CD4-positive, alpha-beta T cell treated with Interleukin-4 for 4 hours (primary cell): ENCODE results near the gene GKN1.
"Not testable (repeated sequence)": the region's sequence is repeated elsewhere in the genome, so short reads cannot be mapped to it uniquely, and the experiment has no call there.

ENCODE experiments used
- DNase-seq: peaks from one replicate; pipeline ENCODE4 v3.0.0-alpha.2; 2020

Gene GKN1, protein sequence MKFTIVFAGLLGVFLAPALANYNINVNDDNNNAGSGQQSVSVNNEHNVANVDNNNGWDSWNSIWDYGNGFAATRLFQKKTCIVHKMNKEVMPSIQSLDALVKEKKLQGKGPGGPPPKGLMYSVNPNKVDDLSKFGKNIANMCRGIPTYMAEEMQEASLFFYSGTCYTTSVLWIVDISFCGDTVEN

DNA sequence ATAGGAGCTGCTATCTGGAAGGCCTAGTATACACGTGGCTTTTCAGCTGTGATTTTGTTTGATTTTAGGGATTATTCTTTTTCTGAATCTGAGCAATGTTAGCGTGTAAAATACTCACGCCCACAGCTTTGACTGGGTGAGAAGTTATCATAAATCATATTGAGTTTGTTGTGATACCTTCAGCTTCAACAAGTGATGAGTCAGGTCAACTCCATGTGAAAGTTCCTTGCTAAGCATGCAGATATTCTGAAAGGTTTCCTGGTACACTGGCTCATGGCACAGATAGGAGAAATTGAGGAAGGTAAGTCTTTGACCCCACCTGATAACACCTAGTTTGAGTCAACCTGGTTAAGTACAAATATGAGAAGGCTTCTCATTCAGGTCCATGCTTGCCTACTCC, at the start of gene GKN1:
TSS of gene GKN1 (plus strand) at position 386 of the 400 bp plus-strand sequence. CDS start 42 bp downstream, outside the sequence.
- DNase-seq, result no peak

DNA sequence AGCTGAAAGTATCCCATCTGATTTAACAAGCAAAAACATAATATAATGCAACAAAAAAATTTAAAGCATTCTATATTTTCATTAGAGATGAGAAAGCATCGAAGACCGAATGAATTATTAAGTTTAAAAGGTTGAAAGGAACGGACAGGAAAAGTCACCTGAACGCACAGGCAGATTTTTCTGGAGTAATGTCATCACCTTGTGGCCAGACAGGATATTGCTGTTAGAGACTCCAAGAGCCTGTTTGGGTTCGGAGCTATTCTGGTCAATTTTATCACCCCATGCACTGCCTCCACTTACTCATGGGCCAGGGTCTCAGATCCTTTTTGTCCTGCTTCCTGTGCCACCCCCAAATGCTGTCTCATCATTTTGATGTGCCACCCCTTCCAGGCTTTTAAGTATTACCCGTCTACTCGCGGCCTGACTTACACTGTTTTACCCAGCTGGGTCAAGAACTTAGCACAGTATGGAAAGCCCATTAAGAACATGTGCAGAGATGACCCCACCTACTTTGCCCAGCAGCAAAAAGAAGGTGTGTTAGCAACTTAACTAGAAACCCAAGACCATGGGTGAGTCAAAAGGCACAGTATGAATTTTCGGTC, 49.0 kb upstream of the GKN1 start:
- peak; percentile 76 for DNase-seq

DNA sequence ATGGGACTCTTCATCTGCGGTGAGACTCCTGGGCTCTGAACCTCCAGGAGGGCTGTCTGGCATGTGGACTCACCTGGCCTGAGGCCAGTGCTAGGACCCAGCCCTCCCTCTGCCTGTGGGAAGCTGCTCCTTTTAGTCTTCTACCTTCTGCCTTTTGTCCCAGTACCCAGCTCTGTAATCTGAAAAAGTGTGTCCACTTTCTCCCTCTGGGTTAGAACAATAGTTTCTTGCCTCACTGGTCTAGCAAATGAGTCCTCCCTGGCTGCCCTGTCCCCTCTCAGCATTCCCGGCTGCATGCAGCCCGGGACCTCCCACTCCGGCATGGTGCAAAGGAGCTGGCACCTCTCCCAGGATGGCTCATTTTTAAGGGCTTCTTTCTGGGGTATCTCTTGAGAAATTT, 47.6 kb upstream of the GKN1 start:
- no peak for DNase-seq

DNA sequence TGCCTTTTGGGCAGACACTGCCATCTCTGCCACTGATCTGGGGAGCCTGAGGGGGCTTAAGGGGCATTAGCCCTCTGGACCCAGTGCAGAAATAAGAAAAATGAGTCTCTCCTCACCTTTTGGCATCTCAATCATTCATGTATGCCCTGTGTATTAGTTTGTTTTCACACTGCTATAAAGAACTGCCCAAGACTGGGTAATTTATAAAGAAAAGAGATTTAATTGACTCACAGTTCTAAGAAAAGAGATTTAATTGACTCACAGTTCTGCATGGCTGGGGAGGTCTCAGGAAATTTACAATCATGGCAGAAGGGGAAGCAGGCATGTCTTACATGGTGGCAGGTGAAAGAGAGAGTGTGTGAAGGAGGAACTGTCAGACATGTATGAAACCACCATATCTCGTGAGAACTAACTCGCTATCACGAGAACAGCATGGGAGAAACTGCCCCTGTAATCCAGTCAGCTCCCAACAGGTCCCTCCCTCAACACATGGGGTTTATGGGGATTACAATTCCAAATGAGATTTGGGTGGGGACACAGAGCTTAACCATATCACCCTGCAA, 43.2 kb upstream of the GKN1 start:
- no peak for DNase-seq

DNA sequence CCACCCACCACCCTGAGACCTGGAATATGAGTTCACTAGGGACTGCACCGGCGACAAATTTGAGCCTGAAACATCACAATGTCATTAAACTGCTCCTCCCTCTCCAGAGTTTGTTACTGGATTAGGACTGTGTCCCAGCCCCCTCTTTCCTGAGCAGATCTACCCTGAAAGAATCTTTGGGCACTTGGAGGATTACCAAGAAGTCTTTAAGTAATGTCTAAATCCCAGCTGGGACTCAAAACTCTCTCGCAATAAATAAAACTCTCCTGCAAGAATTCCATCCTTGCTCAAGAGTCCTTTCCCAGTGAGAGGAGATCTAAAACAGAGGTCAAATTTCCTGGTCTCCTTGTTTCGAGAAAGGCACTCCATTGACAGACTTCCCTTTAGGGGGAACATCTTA, 42.6 kb upstream of the GKN1 start:
- DNase-seq, result no peak

DNA sequence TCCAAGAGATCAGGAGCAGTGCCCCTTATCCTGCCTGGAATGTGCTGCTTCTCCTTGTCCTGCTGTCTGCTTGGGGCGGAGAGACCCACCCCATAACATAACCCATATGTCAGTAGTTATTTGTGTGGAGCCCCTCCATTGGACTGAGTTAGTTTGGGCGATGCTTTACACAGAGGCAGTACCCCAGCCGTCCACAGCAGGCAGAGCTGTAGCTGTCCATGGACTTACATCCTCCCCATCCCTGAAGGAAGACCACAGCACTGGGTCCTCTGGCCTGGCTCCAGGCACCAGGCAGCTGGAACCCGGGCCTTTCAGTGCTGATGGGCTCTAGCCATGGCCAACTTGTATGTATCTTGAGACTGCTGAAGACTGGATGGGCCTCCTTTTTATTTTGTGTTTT, 42.0 kb upstream of the GKN1 start:
- DNase-seq, result no peak

DNA sequence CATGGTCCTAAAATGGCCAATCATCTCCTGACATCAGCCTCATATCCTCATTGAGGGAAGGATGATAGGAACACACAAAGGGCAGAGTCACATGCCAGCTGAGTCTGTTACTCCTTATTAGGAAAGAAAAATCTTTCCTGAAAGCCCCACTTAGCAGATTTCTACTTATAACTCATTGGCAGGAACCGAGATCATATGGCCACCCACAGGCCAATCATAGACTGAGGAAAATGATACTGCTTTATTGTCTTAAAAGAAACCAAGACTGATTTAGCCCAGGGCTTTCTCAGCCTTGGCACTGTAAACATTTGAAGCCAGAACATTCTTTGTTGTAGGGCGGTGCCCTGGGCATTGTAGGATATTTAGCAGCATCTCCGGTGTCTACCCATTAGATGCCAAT, 40.4 kb upstream of the GKN1 start:
- DNase-seq, result no peak

DNA sequence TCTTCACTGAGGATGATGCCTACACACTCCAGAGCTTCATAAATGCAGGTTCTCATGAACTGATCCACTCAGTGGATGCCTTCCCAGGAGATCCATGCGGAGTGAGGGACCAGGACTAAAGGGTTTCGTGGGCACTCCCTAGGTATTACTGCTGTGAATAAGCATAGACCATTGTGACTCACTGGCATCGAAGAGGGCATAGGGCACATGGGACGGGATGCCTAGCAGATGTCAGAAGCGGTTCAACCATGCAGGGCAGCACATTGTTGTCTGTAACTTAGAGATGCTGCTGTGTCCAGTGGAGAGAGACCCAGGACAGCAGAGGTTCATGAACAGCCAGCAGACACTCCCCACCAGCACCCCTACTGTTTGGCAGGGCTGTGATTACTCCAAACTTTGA, 39.0 kb upstream of the GKN1 start:
- DNase-seq, result no peak

DNA sequence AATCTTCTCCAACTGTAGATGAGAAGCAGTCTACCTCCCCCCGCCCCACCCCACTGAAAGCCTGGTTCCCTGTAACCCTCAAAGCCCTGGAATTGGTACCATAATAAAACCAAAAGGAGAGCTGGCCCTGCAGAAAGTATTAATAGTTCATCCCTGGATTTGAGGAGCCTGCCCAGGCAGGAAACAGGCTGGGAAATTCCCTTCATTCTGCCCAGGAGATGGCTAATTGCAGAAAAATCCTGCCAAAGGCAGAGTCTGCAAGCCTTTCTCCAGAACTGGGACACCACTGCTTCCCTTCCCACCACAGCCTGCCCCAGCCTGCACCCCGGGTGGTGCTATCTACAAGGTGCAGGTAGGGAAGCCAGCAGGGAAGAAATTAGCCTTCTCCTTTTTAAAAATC, 38.0 kb upstream of the GKN1 start:
- no peak for DNase-seq

DNA sequence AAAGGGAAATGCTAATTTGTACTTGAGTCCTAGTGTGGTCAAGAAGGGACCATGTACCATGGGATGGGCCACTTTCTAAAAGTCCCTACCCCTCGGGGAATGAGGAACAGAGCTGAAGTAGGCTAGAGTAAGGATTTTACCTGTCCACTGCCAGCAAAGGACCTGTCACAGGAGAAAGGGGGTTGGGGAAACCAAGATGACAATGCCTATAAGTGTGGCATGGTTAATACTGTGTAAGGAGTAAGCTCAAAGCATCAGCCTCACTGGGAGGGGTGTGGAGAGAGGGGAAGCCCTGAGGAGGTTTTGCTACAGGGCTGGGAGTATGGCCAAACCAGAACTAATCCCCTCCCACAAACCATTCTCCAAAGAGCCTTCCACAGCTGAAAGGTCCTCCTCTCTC, 37.5 kb upstream of the GKN1 start:
- no peak for DNase-seq

DNA sequence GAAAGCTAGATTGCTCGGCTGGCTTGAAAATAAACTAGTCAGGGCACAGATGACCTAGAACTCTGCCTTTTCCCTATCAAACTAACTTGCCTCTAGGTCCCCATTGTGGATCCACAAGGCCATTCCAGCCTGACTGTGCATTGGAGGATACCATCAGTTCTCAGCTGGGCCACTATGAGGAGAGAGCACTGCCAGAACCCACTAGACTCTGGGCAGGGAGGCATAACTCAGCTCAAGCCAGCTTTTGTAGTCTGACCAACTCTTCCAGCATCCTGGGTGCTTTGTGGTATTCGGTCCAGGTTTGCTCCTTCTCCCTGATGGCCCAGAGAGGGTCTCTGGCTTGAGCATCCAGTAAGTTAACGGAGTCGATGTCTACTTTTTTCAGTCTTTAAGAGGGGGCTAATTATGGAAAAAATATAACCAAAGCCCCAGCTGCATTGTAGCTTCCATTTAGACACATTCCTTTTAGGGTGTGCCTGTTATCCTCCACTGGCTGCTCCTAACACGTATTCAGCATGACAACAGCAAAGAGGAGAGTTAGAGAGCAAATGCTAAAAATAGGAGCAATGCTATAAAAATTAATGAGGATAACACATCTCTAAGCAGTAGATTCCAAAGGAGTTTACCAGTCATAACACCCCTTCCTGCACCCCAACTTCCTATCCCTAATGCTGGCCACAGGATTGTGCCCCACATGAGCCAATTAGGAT, 36.9 kb upstream of the GKN1 start:
- no peak for DNase-seq

DNA sequence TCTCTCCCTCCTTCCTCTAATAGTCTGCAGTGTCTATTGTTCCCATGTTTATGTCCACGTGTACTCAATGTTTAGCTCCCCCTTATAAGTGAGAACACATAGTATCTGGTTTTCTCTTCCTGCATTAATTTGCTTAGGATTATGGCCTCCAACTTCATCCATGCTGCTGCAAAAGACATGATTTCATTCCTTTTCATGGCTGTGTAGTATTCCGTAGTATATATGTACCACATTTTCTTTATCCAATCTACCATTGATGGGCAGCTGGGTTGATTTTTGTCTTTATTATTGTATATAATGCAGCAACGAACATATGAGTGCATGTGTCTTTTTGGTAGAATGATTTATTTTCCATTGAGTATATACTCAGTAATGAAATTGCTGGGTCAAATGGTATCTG, 35.5 kb upstream of the GKN1 start:
- DNase-seq, result no peak

DNA sequence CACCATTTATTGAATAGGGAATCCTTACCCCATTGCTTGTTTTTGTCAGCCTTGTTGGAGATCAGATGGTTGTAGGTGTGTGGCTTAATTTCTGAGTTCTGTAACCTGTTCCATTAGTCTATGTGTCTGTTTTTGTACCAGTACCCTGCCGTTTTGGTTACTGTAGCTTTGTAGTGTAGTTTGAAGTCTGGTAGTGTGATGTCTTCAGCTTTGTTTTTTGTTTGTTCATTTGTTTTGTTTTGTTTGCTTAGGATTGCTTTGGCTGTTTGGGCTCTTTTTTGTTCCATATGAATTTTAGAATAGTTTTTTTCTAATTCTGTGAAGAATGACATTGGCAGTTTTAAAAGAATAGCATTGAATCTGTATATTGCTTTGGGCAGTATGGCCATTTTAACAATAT, 34.5 kb upstream of the GKN1 start:
- no peak for DNase-seq

DNA sequence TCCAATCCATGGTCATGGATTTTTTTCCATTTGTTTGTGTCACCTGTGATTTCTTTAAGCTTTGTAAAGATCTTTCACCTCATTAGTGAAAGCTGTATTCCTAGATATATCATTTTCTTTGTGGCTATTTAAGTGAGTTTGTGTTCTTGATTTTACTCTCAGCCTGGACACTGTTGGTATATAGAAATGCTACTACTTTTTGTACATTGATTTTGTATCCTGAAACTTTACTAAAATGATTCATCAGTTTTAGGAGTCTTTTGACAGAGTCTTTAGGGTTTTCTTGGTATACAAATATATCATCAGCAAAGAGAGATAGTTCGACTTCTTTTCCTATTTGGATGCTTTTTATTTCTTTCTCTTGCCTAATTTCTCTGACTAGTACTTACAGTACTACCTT, 34.1 kb upstream of the GKN1 start:
- no peak for DNase-seq

DNA sequence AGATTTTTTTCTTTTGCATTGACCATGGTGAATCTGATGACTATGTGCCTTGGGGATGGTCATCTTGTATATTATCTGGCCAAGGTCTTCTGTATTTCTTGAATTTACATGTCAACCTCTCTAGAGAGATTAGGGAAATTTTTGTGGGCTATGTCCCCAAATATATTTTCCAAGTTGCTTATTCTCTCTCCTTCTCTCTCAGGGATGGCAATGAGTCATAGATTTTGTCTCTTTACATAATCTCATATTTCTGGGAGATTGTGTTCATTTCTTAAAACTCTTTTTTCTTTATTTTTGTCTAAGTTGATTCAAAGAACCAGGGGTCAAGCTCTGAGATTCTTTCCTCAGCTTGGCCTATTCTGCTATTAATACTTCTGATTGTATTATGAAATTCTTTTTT, 31.6 kb upstream of the GKN1 start:
- DNase-seq, result no peak

DNA sequence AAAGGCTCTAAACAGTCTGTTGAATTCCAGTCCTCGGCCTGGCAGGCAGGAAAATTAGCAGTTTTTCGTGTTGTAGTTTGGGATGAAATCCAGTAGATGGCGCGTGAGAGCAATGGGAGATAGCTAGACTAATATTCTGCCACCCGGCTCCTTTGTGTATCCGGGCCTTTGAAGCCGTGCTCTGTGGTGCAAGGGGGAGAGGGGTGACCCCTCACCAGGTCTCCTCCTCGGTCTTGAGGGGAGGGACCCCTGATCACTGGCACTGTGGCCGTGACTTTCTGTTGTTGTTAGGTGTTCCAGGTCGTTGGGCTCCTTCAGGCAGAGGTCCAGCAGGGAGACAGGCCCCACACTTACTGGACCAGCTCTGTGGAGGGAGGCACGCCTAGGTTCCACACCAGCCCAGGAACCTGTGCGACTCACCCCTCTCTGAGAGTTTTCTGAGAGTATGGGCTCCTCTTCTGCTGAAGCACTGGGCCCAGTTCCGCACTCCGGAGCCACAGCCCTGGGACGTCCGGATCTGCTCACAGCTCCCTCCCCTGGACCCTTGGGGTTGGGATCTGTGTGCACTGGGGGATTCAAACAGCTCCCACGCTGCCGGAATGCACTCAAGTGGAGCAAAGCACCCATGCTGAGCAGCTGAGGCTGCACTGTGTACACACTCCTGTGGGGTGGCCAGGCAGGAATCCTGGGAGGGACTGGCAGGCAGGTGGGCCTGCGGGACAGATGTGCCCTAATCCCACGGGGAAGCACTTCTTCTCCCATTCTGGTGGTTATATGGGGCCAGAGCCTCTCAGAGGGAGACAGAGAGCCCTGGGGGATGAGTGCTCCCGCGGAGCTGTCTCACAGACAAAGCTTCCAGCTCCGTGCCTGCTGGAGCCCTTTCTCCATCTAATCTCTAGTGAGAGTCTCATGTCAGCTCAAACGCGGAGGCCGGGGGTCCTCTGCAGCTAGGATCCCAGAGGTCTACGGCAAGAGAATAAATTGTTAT, 30.6 kb upstream of the GKN1 start:
- DNase-seq, result peak; percentile 59

DNA sequence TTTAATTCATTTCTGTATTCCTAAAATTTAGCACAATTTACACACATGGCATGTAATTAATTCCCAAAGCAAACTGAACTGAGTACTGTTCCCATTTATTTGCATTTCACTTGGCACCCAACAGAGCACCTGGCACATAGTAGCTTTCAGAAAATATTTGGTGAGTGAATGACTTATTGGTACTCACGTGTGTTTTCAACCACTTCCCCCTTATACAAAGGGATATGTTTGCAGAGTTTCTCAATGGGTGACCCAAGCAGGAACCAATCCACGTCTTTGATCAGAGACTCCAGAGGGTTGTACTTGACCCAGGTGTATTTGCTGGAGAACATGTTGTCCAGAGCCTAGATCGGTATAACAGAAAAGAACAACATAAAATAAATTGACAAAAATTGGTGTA, 28.3 kb upstream of the GKN1 start:
- DNase-seq, result no peak

DNA sequence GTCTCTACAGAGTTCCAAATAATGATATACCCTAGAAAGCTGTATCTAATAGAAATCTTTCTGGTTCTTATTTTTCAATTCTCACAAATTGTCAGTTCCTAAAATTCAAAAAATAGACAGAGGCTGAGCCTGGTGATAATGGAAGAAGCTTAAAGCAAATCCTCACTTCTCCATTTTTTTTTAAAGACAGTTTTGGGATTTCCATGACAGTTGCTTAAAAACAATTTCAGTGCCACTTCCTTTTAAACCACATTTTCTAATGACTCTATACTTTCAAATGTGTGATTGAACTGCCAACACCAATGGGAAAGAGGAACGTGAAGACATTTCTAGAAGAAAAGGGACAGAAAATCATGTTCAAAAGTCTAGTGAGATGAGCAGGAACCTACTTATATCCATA, 25.7 kb upstream of the GKN1 start:
- no peak for DNase-seq

DNA sequence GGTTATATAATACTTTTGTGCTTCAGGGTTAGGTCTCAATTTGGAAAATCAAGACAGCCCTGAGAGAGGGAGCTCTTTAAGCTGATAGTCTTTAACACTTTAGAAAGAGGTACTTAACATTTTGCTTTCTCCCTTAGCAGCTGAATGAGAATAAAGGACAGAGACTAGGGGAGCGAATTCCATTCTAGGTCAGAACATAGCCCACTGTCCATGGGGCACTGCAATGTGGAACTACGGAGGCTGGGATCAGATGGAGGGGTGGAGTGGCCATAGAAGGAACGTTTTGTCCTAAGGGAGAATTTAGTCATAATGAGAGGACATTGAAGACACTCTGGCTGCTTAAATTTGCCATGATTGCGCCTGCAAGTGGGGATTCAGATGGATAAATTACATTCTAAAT, 22.5 kb upstream of the GKN1 start:
- no peak for DNase-seq

DNA sequence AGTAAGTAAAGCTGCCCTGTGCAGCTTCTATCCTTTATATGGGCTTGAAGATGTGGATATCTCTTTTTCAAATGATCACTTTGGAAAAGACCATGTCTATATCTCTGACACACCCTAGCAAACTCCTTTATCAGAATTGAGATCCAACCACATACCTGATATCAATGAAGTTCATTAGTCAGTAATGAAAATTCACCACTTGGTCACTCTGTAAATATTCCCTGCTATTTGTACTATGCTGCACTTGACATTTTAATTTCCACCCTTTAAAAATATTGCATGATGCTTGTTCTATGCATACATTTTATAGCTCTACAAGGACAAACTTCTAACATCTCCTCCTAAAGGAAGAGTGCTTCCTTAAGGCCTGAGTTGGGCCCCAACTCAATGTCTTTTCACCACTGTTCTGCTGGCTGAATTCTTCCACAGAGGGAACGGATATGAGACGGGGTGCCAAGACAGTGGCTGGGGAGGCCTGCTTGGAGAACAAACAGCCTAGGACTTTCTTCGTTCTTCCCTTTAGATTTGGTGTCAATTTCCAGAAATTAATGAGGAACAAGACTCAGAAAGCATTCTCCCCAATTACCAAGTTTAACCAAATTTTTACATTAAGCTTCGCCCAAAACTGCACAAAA, 21.4 kb upstream of the GKN1 start, which contains the start of gene GKN2:
TSS of gene GKN2 (minus strand) at position 7 of the 635 bp plus-strand sequence. CDS start 32 bp downstream, outside the sequence.
- no peak for DNase-seq

DNA sequence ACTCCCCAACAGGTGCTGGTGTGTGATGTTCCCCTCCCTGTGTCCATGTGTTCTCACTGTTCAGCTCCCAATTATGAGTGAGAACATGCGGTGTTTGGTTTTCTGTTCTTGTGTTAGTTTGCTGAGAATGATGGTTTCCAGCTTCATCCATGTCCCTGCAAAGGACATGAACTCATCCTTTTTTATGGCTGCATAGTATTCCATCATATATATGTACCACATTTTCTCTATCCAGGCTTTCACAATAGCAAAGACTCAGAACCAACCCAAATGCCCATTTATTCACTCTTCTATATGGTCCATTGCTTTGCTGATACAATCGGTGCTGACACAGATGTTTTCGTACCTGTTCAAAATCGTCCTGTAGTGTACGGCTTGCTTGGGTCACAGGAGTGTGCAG, 19.0 kb upstream of the GKN1 start:
- not testable (repeated sequence) for DNase-seq

DNA sequence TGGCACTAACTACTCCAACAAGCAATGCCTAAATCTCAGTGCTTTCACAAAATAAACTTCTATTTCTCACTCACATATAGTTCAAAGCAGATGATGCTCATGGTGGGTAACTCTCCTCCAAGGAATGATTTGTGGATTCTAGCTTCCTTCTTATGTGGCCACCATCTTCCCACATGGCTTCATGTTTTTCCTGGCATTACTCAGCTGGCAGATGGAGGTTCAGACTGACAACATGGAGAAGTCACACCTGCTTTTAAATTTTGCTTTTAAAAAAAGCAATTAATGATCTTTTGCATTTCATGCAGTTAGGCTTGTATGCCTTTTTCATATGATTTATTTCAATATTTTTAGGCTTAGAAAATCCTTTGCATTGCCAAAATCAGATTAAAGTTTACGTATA, 15.4 kb upstream of the GKN1 start:
- DNase-seq, result no peak
